ENCODE measurements around the gene JAK1. TPM values are rescaled to one million over a fixed set of nuclear protein-coding genes. Genes with fewer than 3 reads are reported as not detected.

The JAK1 gene
- total and polyA plus RNA-seq, 2 of the 8 experiments (the other 6 are each of a cell fraction or from before 2014, with no cell fraction given): 7.8 to 24.5 TPM

GRCh38 chr1:64823691-64824476, 142.5 kb downstream of the JAK1 start (continued):
- TF ChIP-seq E2F6 (IDR thresholded peaks at IDR 0.05) (no peak), NANOG (IDR thresholded peaks at IDR 0.05; ENCODE audit: insufficient read depth, low read depth, low read length, poor library complexity, severe bottlenecking) (no peak), SP2 (IDR thresholded peaks at IDR 0.05; ENCODE audit: low read length) (no peak), CTBP2 (IDR thresholded peaks at IDR 0.05; ENCODE audit: borderline replicate concordance, insufficient read depth, insufficient read length, low read length) (no peak), RAD21 (IDR thresholded peaks at IDR 0.05 in 1 of 2, conservative IDR thresholded peaks at IDR 0.05 in 1 of 2; ENCODE audit: low read depth in 2 of 2, low read length in 2 of 2) (peak; percentile 89 to 91), JUN (IDR thresholded peaks at IDR 0.05; ENCODE audit: low read depth, low read length) (no peak), SP1 (IDR thresholded peaks at IDR 0.05; ENCODE audit: low read depth, low read length) (no peak), SIN3A (conservative IDR thresholded peaks at IDR 0.05 in 1 of 2, IDR thresholded peaks at IDR 0.05 in 1 of 2; ENCODE audit: low read depth in 1 of 2, low read length in 2 of 2) (no peak), SP4 (IDR thresholded peaks at IDR 0.05; ENCODE audit: low read length) (no peak), KDM4A (IDR thresholded peaks at IDR 0.05; ENCODE audit: low read depth, low read length, severe bottlenecking) (no peak), CBX8 (IDR thresholded peaks at IDR 0.05; ENCODE audit: borderline replicate concordance, low read depth, low read length) (no peak), SAP30 (IDR thresholded peaks at IDR 0.05; ENCODE audit: insufficient read depth, insufficient replicate concordance, low read length) (no peak), KDM5A (IDR thresholded peaks at IDR 0.05; ENCODE audit: low read length) (no peak), TAF7 (optimal IDR thresholded peaks at IDR 0.05; ENCODE audit: borderline replicate concordance, low read depth, low read length) (no peak), CHD2 (IDR thresholded peaks at IDR 0.05; ENCODE audit: low read length) (no peak), CBX5 (IDR thresholded peaks at IDR 0.05; ENCODE audit: low read depth, low read length) (no peak), MAFK (IDR thresholded peaks at IDR 0.05; ENCODE audit: low read depth, low read length) (no peak; the same call in 1 of the 2 replicates), YY1 (IDR thresholded peaks at IDR 0.05; ENCODE audit: low read depth, low read length) (no peak), MAX (IDR thresholded peaks at IDR 0.05) (0 out of 2 replicates have a peak, but pooled peaks have one; percentile 17), USF2 (IDR thresholded peaks at IDR 0.05; ENCODE audit: low read length) (no peak), BACH1 (IDR thresholded peaks at IDR 0.05; ENCODE audit: low read length) (no peak), KDM1A (IDR thresholded peaks at IDR 0.05; ENCODE audit: borderline replicate concordance, low read length) (no peak)

Data from H1 (cell line).